Stimulated activated CD4-positive, alpha-beta T cell treated with anti-CD3 and anti-CD28 coated beads, Interleukin-2, amount 100 ng/mL, for 48 hours (primary cell): ENCODE measurements around the gene DLG2.

Experiments
- DNase-seq, 2 donors: peaks; one replicate each; pipeline ENCODE4 v3.0.0-alpha.2; 2020

DLG2 gene

GRCh38 chr11:84608837-84609196 is 1018.3 kb downstream of the DLG2 start:
- DNase-seq = no peak

GRCh38 chr11:84607975-84608836 is 1018.9 kb downstream of the DLG2 start:
- DNase-seq = no peak

DNA sequence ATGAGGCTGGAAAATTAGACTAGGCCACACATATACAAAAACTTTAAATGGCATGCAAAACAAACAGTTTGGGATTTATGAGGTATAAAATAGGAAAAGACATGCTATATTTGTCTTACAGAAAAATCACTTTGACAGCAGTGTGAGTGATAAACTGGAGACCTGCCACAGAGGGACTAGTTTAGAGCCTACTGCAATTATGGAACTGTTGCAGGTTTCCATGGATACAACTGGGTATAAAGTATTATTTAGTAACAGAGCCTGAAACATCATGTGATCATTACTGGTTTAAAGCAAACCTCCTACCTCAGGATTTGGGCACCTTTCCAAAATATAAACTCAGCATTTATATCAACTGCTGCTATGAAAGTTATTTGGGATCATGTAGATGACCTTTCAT is 1032.5 kb downstream of the DLG2 start:
- DNase-seq = no peak

DNA sequence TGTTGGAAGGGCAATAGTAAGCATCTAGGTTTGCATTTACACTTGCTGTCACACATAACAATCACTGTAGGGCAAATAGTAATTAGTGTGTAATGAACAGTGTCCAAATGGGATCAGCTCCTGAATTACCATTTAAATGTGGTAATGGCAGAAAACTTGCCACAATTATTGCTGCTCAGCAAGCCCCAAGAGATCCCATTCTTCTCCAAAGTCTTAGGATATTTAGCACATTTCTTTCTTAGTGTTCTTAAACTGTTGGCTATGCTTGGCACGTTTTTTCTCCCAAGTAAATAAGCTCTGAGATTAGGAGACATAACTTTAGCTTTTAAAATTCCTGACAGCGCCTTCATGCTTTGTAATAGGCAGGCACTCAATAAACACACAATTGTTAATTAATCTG is 1037.0 kb downstream of the DLG2 start:
- DNase-seq = no peak

GRCh38 chr11:84588131-84588829 is 1038.9 kb downstream of the DLG2 start:
- DNase-seq = no peak

- no peak for DNase-seq
Measured at GRCh38 chr11:84583106-84583505, 1044.0 kb downstream of the DLG2 start.

DNA sequence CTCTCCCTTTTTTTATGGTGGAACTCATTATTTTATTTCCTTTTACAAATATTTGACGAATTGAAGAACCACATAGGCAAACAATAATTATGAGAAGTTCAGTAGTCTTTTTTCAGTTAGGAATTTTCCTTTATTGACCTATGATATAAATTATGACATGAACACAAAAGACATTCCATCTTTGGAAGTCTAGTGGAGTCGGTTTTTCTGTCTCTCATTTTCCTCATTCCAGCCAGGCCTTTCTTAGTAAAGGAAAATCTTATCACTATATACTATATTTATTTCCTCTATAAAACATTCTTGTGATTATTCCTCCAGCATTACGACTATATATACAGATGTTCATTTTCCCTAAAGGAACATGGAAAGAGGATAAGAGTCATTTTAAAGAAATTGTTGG is 1046.1 kb downstream of the DLG2 start:
- no peak for DNase-seq

DNA sequence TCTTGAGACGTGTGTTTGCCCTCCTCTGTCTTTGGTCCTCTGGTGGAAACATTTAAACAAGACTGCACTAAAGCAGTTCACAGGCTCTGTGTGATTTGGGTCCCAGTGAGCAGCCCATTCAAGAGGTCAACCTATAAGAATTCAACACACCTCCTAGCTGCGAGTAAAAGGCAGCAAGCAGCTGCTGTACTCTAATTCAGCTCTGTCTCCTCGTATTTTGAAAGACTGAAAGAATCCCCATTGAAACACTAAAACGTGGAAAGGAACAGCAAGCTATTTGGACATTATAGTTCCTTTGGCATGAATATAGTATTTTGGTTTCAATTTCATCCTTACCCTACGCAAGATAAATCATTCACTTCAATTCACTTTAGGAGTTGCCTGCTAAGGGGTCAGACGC is 1046.7 kb downstream of the DLG2 start:
- DNase-seq = no peak

DNA sequence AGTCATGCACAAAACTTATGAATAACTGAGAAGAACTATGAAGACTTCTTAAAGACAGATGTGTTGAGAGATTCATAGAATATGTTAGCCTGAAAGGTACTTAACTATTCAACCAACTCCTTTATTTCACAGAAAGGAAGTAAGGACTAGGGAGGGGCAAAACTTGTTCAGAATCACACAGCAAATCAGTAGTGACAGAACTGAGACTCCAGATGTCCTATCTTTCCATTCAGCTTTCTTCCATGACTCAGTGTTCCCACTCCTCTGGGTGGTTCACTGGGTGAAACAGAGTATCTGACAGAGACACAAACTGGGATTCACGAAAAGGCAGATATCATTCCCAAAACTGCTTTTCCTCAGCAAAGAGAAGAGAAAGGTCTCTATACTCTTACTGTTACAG is 1053.3 kb downstream of the DLG2 start:
- DNase-seq = no peak

GRCh38 chr11:84566671-84567070 is 1060.5 kb downstream of the DLG2 start:
- DNase-seq = no peak

GRCh38 chr11:84564867-84565184 is 1062.3 kb downstream of the DLG2 start:
- no peak for DNase-seq

DNA sequence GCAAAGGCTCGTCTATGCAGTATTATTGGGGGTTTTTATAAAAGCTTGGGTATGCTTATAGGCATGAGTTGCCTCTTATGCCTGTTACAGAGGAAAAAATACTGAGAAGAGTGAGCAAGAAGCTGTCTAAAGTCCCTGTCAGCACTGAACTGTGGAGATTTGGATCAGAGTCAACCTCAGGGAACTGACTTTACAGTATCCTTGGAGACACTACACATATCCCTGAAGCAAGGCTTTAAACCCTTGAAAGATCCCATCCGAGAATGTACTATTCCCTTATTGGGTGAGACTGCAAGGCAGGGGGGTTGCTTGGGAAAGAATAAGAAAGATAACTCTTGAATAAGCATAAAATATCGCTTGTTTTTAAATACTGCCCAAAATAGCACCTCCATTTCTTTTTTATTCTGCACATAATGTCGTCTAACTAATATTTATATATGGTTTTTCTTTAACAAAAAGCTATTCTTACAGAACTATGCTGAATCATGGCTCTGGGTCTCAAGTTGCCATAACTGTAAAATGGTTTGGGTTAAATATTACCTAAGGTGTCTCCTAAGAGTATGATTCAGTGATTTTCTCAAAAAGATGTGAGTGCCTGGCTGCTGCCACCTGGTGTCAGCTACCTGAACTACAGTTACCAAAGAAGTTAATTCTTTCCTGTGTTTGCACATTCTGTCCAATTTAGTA is 1062.8 kb downstream of the DLG2 start:
- DNase-seq = peak; percentile 16 to 23

DNA sequence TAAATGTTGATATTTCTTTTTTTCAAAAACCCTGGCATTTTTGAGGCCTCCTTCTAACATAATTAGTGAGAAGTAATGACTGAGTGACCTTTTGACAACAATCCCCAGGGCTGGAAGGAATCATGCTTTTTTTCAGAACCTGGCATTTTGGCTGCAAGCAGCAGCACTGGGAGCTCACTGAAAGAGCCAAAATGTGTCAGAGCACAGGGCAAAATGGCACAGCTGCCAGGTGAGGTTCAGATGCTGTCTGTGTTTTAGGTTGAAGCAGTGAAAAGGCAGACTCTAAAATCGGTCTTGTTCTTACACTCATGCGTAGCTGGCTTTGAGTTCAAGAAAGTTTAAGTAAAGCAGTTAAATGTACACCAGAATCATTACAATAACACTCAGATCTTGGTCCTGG is 1063.8 kb downstream of the DLG2 start:
- DNase-seq = no peak

- no peak for DNase-seq
Measured at GRCh38 chr11:84560206-84560605, 1066.9 kb downstream of the DLG2 start.

GRCh38 chr11:84558085-84558905 is 1068.8 kb downstream of the DLG2 start:
- no peak for DNase-seq

DNA sequence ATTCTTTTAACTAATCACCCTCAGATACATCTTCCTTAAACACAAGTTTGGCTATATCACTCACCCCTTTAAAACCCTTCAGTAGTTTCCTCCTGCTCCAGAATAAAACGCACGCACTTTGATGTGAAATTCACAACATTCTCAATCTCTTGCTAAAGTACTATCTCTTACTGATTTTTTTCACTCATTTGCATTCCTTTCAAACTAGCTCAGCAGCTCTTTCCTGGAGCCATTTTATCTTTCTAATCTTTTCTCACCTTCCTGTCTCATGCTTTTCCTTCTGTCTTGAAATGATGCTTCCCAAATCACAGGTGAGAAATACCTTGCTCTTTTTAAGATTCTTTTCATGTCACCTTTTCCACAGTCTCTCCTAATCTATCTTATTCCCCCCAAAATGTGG is 1074.4 kb downstream of the DLG2 start:
- DNase-seq = no peak

DNA sequence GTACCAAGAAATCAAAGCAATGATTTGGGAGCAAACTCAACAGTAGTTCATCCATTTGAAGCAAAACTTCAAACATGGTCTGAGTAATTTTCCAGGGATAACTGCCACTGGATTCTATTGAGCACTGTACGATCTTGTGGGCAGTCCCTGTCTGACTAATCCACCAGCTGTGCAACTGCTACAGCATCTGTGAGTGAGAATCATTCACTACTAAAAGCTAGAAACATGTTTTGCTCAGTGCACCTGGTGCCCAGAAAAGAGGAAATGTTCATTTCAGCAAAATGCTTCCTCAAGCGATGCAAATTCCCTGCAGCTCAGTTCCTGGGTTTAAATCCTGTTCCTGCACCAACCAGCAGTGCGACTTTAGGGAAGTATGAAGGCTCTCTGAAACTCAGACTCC is 1077.9 kb downstream of the DLG2 start:
- DNase-seq = no peak

DNA sequence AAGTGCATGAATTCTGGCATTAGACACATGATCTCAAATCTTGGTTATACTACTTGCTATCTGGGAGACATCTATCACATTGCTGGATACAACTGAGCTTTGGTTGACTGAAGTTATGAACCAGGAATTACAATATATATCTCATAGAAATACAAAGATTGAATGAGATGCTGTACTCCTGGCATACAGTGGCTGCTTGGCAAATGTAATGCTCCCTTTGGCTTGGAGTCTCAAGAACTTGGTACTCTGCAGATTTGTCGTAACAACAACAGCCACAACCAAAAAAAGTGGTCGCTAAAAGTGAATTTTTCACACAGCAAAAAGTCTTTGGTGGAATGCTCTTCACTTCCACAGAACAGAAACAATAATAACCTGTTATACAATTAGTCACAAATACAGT is 1082.6 kb downstream of the DLG2 start:
- no peak for DNase-seq

DNA sequence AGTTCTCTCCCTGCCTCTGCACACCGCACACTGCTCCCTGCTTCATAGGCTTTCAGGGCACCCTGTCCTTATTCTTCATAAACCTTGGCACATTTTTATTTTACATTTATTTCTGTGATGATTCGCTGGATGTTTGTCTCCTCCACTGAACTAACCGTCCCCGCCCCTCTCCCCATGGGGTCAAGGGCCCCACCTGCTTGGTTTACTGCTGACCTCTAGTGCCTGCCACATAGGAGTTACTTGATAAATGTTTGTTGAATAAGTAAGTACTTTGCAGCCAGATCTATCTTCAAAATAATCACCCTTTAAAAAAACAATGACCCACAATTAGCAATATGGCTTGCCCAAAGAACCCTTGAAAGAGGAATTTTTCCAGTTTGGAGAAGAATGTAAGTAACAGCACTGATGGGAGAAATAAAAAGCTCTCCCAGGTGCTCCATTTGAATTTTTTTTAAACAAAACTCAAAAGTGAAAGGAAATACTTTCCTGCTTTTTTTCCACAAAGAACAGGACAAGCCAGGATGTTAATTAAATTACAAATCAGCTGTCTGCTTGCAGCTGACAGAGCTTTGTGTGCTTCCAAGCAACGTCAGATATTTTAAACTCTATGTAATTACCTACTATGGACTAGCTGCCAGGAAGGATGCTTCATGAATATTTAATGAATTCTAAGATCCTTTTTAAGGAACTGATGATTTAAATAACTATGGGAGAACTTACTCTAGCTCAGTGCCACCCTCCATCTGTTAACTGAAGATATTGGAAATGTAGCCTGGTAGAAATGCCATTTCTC is 1083.6 kb downstream of the DLG2 start:
- no peak for DNase-seq

- no peak for DNase-seq
Measured at GRCh38 chr11:84541731-84542340, 1085.3 kb downstream of the DLG2 start.

- DNase-seq = no peak
Measured at GRCh38 chr11:84536456-84536855, 1090.7 kb downstream of the DLG2 start.

DNA sequence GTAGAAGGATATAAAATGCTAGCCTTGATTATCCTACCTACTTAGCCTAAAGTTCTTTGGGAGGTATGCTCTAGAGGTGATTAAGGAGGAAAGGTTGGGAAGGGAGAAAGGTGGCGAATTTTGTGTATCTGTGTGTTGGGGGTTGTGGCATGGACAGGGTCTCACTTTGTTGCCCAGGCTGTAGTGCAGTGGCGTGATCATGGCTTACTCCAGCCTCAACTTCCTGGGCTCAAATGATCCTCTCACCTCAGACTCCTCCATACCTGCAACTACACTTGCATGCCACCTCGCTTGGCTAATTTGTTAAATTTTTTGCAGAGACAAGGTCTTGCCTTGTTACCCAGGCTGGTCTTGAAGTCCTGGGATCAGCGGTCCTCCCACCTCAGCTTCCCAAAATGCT is 1094.8 kb downstream of the DLG2 start:
- no peak for DNase-seq
